ENCODE measurements around the gene PRR12.

DNA sequence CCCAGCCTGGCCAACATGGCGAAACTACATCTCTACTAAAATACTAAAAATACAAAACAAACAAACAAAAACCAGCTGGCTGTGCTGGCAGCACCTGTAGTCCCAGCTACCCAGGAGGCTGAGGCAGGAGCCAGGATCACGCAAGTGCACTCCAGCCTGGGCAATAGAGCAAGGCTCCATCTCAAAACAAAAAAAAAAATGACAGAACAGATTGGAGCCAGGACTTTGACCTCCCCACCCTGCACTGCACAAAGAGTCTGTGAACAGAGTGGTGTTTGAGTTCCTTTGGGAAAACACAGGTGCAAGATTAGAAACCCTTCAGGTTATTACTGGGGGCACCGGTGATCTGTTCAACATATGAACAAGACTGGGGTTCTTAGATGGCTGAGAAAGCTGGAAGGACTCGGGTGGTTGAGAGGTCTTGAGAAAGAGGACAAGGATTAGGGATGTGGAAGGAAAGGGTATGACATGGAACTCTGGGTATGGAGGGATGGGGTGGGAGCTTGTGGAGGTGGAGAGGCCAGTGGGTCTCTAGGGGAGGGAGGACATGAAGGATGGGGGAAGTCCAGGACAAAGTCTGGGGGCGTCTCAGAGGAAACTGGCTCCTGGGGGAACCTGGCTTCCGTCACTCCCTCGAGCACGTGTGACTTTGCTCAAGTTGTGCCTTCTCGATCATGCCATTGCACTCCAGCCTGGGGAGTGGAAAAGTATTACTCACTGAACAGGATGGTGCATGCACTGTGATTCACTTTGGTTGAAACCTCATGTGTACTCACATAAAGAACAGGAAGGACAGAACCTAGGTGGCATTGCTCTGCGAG is 37.3 kb upstream of the PRR12 start:
- TF ChIP-seq, protein P1, sequence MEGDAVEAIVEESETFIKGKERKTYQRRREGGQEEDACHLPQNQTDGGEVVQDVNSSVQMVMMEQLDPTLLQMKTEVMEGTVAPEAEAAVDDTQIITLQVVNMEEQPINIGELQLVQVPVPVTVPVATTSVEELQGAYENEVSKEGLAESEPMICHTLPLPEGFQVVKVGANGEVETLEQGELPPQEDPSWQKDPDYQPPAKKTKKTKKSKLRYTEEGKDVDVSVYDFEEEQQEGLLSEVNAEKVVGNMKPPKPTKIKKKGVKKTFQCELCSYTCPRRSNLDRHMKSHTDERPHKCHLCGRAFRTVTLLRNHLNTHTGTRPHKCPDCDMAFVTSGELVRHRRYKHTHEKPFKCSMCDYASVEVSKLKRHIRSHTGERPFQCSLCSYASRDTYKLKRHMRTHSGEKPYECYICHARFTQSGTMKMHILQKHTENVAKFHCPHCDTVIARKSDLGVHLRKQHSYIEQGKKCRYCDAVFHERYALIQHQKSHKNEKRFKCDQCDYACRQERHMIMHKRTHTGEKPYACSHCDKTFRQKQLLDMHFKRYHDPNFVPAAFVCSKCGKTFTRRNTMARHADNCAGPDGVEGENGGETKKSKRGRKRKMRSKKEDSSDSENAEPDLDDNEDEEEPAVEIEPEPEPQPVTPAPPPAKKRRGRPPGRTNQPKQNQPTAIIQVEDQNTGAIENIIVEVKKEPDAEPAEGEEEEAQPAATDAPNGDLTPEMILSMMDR (conservative IDR thresholded peaks at IDR 0.05 in 1 of 2, IDR thresholded peaks at IDR 0.05 in 1 of 2; ENCODE audit: extremely low read depth in 1 of 2, insufficient read depth in 1 of 2, low read depth in 1 of 2, low read length in 2 of 2): no peak
- TF ChIP-seq EZH2 (IDR thresholded peaks at IDR 0.05; ENCODE audit: borderline replicate concordance, low read length): no peak
